IgD-negative memory B cell (primary cell): ENCODE measurements around the gene RHBG. TPM values are rescaled to one million over a fixed set of nuclear protein-coding genes. Genes with fewer than 3 reads are reported as not detected.

Source experiments
- H3K27ac Mint-ChIP-seq, 3 donors: one replicate each; pipeline ENCODE4 v1.8.0; 2020 to 2022; ENCODE audit warnings: mild to moderate bottlenecking in 3 of 3, mixed read lengths in 3 of 3, moderate library complexity in 1 of 3
- H3K27me3 Mint-ChIP-seq: one replicate; pipeline ENCODE4 v1.8.0; 2021; ENCODE audit warnings: mixed read lengths
- H3K36me3 Mint-ChIP-seq: one replicate; pipeline ENCODE4 v1.8.0; 2020; ENCODE audit warnings: mild to moderate bottlenecking, mixed read lengths
- H3K4me1 Mint-ChIP-seq, 3 donors: one replicate each; pipeline ENCODE4 v1.8.0; 2020 to 2022; ENCODE audit warnings: mixed read lengths in 3 of 3, mild to moderate bottlenecking in 1 of 3
- H3K4me3 Mint-ChIP-seq, 4 donors: one replicate each; pipeline ENCODE4 v1.8.0; 2020 to 2022; ENCODE audit warnings: mild to moderate bottlenecking in 4 of 4, mixed read lengths in 4 of 4, moderate library complexity in 3 of 4
- H3K9me3 Mint-ChIP-seq, 3 donors: one replicate each; pipeline ENCODE4 v1.8.0; 2020 to 2021; ENCODE audit warnings: mixed read lengths in 3 of 3, mild to moderate bottlenecking in 1 of 3
- polyA plus RNA-seq: library from polyadenylated mRNA; unstranded; fragments of 300-500 nt; fragmentation: Illumina TruSeq; gene quantifications from one replicate; pipeline ENCODE4 v1.2.3, GENCODE V29; 2021

Gene RHBG
- polyA plus RNA-seq, 1 donor from 2014 or later: not detected

DNA sequence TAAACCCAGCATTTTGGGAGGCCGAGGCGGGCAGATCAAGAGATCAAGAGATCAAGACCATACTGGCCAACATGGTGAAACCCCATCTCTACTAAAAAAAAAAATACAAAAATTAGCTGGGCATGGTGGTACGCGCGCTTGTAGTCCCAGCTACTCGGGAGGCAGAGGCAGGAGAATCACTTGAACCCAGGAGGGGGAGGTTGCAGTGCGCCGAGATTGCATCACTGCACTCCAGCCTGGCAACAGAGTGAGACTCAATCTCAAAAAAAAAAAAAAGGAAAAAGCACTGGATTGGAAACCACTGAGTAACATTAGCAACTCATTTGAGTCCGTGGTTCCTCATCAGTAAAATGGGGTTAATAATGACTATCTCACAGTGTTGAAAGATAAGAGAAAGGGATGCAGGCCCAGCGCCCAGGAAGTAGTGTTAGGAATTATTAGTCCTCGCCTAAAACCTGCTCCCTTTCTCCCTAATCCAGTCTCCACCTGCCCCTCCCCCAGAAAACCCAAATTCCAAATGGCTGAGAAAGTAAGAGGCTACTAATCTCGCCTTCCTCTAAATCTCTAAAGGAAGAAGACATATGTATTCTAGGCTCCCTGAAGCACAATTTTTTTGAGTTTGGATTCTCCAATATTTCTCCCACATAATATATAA, 49.5 kb downstream of the RHBG start:
- peaks cover 0 to 2% (median 0%) of the 10 kb centered on the region in 3 donors for H3K9me3 Mint-ChIP-seq
- H3K27ac Mint-ChIP-seq: no peak overlapping the region
- H3K27me3 Mint-ChIP-seq: peaks cover 52% of the 10 kb centered on the region
- peaks cover 5 to 13% (median 7%) of the 10 kb centered on the region in 3 donors for H3K4me1 Mint-ChIP-seq
- H3K4me3 Mint-ChIP-seq: peak overlapping the region in 2 of 4 donors; percentile 6 to 90
- H3K36me3 Mint-ChIP-seq: no peaks in the 10 kb centered on the region

DNA sequence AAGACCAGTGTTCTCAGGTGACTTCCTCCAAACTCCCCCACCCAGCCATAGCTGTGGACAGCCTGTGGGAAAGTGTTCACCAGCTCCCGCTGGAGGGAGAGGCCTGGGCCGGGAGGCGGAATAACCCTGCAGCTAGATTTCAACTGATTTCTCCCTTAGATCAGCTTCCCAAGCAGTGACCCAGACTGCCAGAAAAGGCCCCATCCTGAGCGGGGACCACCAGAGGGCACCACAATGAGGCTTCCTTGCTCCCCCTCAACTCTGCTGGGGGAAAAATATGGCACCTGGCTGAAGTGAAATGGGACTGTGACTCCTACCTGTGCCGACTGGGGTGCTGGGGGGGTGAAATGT, 50.8 kb downstream of the RHBG start:
- Mint-ChIP-seq H3K4me3 (peak overlapping the region; percentile 87 to 95 (median 92)), H3K27me3 (peaks cover 53% of the 10 kb centered on the region), H3K36me3 (no peaks in the 10 kb centered on the region), H3K9me3 (no peaks in the 10 kb centered on the region), H3K4me1 (peaks cover 5 to 13% (median 7%) of the 10 kb centered on the region in 3 donors), H3K27ac (peak overlapping the region; percentile 48 to 92 (median 78))

DNA sequence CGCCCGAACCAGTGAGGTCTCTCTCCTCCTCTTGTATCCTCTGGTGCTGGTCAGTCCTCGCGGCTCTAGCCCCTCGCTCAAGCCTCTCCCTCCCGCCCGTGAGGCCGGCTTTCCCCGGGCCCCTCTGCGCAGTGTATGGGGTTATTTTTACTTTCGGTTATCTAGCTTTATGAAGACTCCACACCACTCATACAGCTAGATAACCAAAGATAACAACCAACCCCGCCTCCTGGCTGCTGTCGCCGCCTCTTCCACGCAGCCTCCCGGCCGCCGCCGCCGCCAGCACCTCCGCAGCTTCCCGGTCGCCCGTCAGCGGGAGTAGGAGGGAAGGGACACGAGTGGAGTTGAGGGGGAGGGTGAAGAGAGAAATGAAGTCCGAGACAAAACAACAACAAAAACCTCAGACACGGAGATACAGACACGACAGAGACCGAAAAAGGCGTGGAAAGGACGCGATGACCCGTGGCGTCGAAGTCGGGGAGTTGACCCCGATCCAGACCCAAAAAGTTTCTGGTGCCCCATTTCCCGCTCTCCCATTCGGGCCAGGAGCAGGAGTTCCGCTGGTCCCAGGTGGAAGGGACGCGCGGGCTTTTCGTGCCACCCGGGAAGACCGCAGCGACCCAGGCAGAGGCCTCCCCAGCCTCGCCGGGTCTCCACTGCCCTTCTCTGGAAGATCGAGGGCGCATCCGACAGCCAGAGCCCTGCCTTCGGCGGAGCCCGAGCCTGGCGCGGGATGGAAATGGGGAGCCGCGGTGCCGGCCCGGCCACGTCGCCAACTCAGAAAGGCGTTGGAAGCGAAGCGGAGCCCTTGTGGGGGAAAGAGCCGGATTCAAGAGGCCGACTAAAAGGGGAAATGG, 51.4 kb downstream of the RHBG start:
- Mint-ChIP-seq H3K9me3 (no peaks in the 10 kb centered on the region), H3K27ac (peak overlapping the region; percentile 48 to 92 (median 78)), H3K36me3 (no peaks in the 10 kb centered on the region), H3K4me1 (peaks cover 5 to 13% (median 7%) of the 10 kb centered on the region in 3 donors), H3K27me3 (peaks cover 54% of the 10 kb centered on the region), H3K4me3 (peak overlapping the region; percentile 87 to 95 (median 92))

- no peaks in the 10 kb centered on the region for H3K36me3 Mint-ChIP-seq
- no peaks in the 10 kb centered on the region for H3K9me3 Mint-ChIP-seq
- H3K27me3 Mint-ChIP-seq: peaks cover 60% of the 10 kb centered on the region
Measured at GRCh38 chr1:156421062-156421938, 52.3 kb downstream of the RHBG start.

GRCh38 chr1:156421939-156422601, 53.1 kb downstream of the RHBG start:
- Mint-ChIP-seq H3K4me3 (peak overlapping the region; percentile 67 to 90 (median 88)), H3K4me1 (peaks cover 5 to 13% (median 7%) of the 10 kb centered on the region in 3 donors), H3K9me3 (no peaks in the 10 kb centered on the region), H3K36me3 (no peaks in the 10 kb centered on the region), H3K27me3 (peaks cover 58% of the 10 kb centered on the region), H3K27ac (no peak overlapping the region)

More at GRCh38 chr1:156421062-156421938, 52.3 kb downstream of the RHBG start:
- Mint-ChIP-seq H3K4me3 (peak overlapping the region; percentile 87 to 95 (median 92)), H3K27ac (peak overlapping the region in 1 of 3 donors; percentile 69), H3K4me1 (peaks cover 5 to 13% (median 7%) of the 10 kb centered on the region in 3 donors)

GRCh38 chr1:156422602-156423091, 53.6 kb downstream of the RHBG start:
- peaks cover 63% of the 10 kb centered on the region for H3K27me3 Mint-ChIP-seq
- H3K4me3 Mint-ChIP-seq: peak overlapping the region in 3 of 4 donors; percentile 31 to 90 (median 33)
- no peaks in the 10 kb centered on the region for H3K9me3 Mint-ChIP-seq
- peak overlapping the region in 1 of 3 donors; percentile 26 for H3K27ac Mint-ChIP-seq
- peaks cover 5 to 13% (median 7%) of the 10 kb centered on the region in 3 donors for H3K4me1 Mint-ChIP-seq
- H3K36me3 Mint-ChIP-seq: no peaks in the 10 kb centered on the region

GRCh38 chr1:156423422-156424352, 54.7 kb downstream of the RHBG start:
- Mint-ChIP-seq H3K27me3 (peaks cover 68% of the 10 kb centered on the region), H3K4me1 (peaks cover 5 to 13% (median 7%) of the 10 kb centered on the region in 3 donors), H3K9me3 (no peaks in the 10 kb centered on the region), H3K27ac (peak overlapping the region in 1 of 3 donors; percentile 26), H3K4me3 (no peak overlapping the region), H3K36me3 (no peaks in the 10 kb centered on the region)

DNA sequence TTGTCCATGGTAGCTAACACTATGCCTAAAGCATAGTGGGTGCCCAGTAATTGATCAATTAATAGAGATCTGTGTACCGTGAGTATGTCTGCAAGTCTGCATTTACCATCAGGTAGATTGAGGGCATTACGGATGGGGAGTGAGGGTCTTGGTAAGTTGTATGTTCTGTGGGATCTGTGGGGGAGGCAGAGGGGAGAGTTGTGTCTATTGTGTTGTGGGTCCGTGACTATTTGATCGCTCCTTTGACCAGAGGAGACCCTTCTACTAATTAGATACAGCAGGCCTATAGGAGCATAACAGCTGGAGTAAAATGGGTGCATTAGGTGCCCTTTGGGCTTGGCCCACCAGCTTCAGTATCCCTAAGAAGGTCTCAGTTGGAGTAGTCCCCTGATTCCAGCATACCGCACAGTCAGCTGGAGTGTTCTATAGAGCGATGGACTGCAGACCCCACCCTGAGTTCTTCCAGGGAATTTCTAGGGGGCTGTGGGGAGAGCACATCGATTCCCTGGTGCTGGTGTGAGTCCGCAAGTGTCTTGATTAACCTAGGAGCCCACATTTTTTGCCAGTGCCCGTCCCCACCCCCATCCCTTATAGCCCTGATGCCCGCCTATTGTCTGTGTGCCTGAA, 55.9 kb downstream of the RHBG start:
- Mint-ChIP-seq H3K4me3 (no peak overlapping the region), H3K27ac (no peak overlapping the region), H3K36me3 (no peaks in the 10 kb centered on the region), H3K9me3 (no peaks in the 10 kb centered on the region), H3K27me3 (peaks cover 69% of the 10 kb centered on the region), H3K4me1 (peaks cover 5 to 9% (median 7%) of the 10 kb centered on the region in 3 donors)

- Mint-ChIP-seq H3K4me1 (peaks cover 0 to 5% (median 2%) of the 10 kb centered on the region in 3 donors), H3K9me3 (no peaks in the 10 kb centered on the region), H3K27ac (no peak overlapping the region), H3K4me3 (no peak overlapping the region), H3K27me3 (peaks cover 65% of the 10 kb centered on the region), H3K36me3 (no peaks in the 10 kb centered on the region)
Measured at GRCh38 chr1:156425943-156426342, 56.9 kb downstream of the RHBG start.

GRCh38 chr1:156427957-156428356, 58.9 kb downstream of the RHBG start:
- H3K27ac Mint-ChIP-seq: no peak overlapping the region
- no peak overlapping the region for H3K4me3 Mint-ChIP-seq
- peaks cover 67% of the 10 kb centered on the region for H3K27me3 Mint-ChIP-seq
- H3K9me3 Mint-ChIP-seq: no peaks in the 10 kb centered on the region
- no peaks in the 10 kb centered on the region for H3K4me1 Mint-ChIP-seq
- H3K36me3 Mint-ChIP-seq: no peaks in the 10 kb centered on the region

DNA sequence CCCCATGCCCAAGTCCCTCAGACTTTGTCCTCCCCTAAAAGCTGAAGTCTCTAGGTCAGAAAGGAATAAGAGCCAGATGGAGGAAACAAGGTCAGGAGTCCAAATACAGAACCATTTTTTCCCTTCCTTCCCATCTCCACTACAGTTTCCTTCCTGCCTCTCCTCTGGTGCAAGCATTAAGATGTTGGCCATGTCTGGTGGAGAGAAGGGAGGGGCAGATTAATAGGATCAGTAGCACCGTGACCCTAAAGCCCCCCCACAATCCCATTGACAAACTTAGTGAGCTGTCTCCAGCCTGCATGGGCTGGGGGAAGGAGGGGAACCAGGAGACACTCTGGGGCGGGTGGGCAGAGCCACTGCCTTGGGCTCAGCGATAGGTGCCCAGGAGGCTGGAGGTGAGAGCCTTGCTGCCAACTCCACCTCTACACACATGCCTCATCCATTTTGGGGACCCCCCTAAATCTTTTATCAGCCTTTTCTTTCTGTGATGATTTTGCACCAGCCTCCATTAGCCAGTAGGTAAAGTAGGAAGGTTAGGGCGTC, 59.8 kb downstream of the RHBG start:
- Mint-ChIP-seq H3K27ac (no peak overlapping the region), H3K36me3 (no peaks in the 10 kb centered on the region), H3K27me3 (peaks cover 68% of the 10 kb centered on the region), H3K4me1 (peaks cover 0 to 2% (median 0%) of the 10 kb centered on the region in 3 donors), H3K9me3 (no peaks in the 10 kb centered on the region), H3K4me3 (no peak overlapping the region)

GRCh38 chr1:156429313-156430060, 60.5 kb downstream of the RHBG start:
- H3K36me3 Mint-ChIP-seq: no peaks in the 10 kb centered on the region
- H3K27me3 Mint-ChIP-seq: peaks cover 73% of the 10 kb centered on the region
- peaks cover 0 to 2% (median 0%) of the 10 kb centered on the region in 3 donors for H3K4me1 Mint-ChIP-seq
- H3K27ac Mint-ChIP-seq: peak overlapping the region in 1 of 3 donors; percentile 43
- H3K9me3 Mint-ChIP-seq: no peaks in the 10 kb centered on the region
- no peak overlapping the region for H3K4me3 Mint-ChIP-seq
